Renal pelvis (tissue), 12 donors: ENCODE measurements around the gene PRSS38. TPM values are rescaled to one million over a fixed set of nuclear protein-coding genes. Genes with fewer than 3 reads are reported as not detected.
A peak's percentile ranks its signal among the peaks of the same experiment; 100 is the strongest.

Source experiments
- DNase-seq: peaks from one replicate; pipeline ENCODE4 v3.0.0-alpha.2; 2013
- long read RNA-seq, 16 experiments: transcript quantifications; one replicate each; lab custom pipeline, GENCODE V29; 2026
- polyA plus RNA-seq, 3 donors: library from polyadenylated mRNA; unstranded; fragments of 120-200 nt; gene quantifications; one replicate each; pipeline ENCODE4 v1.2.1, GENCODE V29; 2013; ENCODE audit not compliant: insufficient read length in 3 of 3

PRSS38 gene
- polyA plus RNA-seq = not detected
- long read RNA-seq, donor 1 = 0 reads
- long read RNA-seq, donor 2 = 0 reads
- long read RNA-seq, donor 3 = 0 reads
- long read RNA-seq, donor 4 = 0 reads
- long read RNA-seq, donor 5 = 0 reads
- long read RNA-seq, donor 6 = 0 reads
- long read RNA-seq, donor 7 = 0 reads
- long read RNA-seq, donor 8 = 0 reads
- long read RNA-seq, donor 9 = 0 reads
- long read RNA-seq, donor 10 = 0 reads
- long read RNA-seq, donor 11 = 0 reads
- long read RNA-seq, donor 12 = 0 reads
- long read RNA-seq, donor 13 = 0 reads
- long read RNA-seq, donor 14 = 0 reads
- long read RNA-seq, donor 15 = 0 reads
- long read RNA-seq, donor 16 = 0 reads

- DNase-seq = no peak
These were observed at the start of gene PRSS38 for GRCh38 chr1:227815468-227816409. TSS of gene PRSS38 (plus strand) at chr1:227815675. CDS start at chr1:227815717, 42 bp downstream.

GRCh38 chr1:227766015-227766634 is 49.4 kb upstream of the PRSS38 start:
- DNase-seq = no peak

GRCh38 chr1:227766653-227767277 is 48.7 kb upstream of the PRSS38 start:
- DNase-seq = no peak

- no peak for DNase-seq
These were observed 47.9 kb upstream of the PRSS38 start for GRCh38 chr1:227767401-227768124.

- DNase-seq = no peak
These were observed 47.4 kb upstream of the PRSS38 start for GRCh38 chr1:227768125-227768439.

- no peak for DNase-seq
These were observed 46.8 kb upstream of the PRSS38 start for GRCh38 chr1:227768640-227769039.

- DNase-seq = no peak
These were observed 46.2 kb upstream of the PRSS38 start for GRCh38 chr1:227769047-227769935.

GRCh38 chr1:227769936-227770494 is 45.5 kb upstream of the PRSS38 start:
- DNase-seq = no peak

- no peak for DNase-seq
These were observed 44.7 kb upstream of the PRSS38 start for GRCh38 chr1:227770812-227771211.

- DNase-seq = no peak
These were observed 44.1 kb upstream of the PRSS38 start for GRCh38 chr1:227771326-227771725.

- DNase-seq = no peak
These were observed 43.7 kb upstream of the PRSS38 start for GRCh38 chr1:227771771-227772170.

GRCh38 chr1:227773558-227773957 is 41.9 kb upstream of the PRSS38 start:
- DNase-seq = no peak

- no peak for DNase-seq
These were observed 41.3 kb upstream of the PRSS38 start for GRCh38 chr1:227774051-227774731.

GRCh38 chr1:227774821-227775661 is 40.4 kb upstream of the PRSS38 start:
- peak; percentile 57 for DNase-seq

GRCh38 chr1:227775841-227776240 is 39.6 kb upstream of the PRSS38 start:
- DNase-seq = no peak

GRCh38 chr1:227776331-227776771 is 39.1 kb upstream of the PRSS38 start:
- DNase-seq = no peak

- DNase-seq = no peak
These were observed 38.3 kb upstream of the PRSS38 start for GRCh38 chr1:227777156-227777555.

- no peak for DNase-seq
These were observed 37.8 kb upstream of the PRSS38 start for GRCh38 chr1:227777646-227778045.
